KMS-11 (cell line): ENCODE measurements around the gene PLAAT3.

Experiments
- H2AFZ ChIP-seq: fragments of 200-600 bp; sonication (generic); 2 replicates; pipeline ENCODE4 v1.6.1; 2016; ENCODE audit warnings: antibody characterized with exemption, mixed run types, low read depth
- H3K27ac ChIP-seq: fragments of 200-600 bp; sonication (generic); 2 replicates; pipeline ENCODE4 v1.6.1; 2016; ENCODE audit warnings: mild to moderate bottlenecking, mixed run types
- H3K27me3 ChIP-seq: fragments of 200-600 bp; sonication (generic); 2 replicates; pipeline ENCODE4 v1.6.1; 2017; ENCODE audit warnings: mild to moderate bottlenecking, low read depth, mixed run types, moderate library complexity; ENCODE audit not compliant: insufficient read depth
- H3K36me3 ChIP-seq: fragments of 200-600 bp; sonication (generic); 2 replicates; pipeline ENCODE4 v1.6.1; 2017; ENCODE audit warnings: mild to moderate bottlenecking, mixed run types; ENCODE audit not compliant: insufficient read depth
- H3K4me1 ChIP-seq: fragments of 200-600 bp; sonication (generic); 2 replicates; pipeline ENCODE4 v1.6.1; 2016; ENCODE audit warnings: mild to moderate bottlenecking, low read depth, mixed run types; ENCODE audit not compliant: poor library complexity, severe bottlenecking
- H3K4me2 ChIP-seq: fragments of 200-600 bp; sonication (generic); 2 replicates; pipeline ENCODE4 v1.7.0; 2016; ENCODE audit warnings: mild to moderate bottlenecking, mixed run types
- H3K4me3 ChIP-seq: fragments of 200-600 bp; sonication (generic); IDR thresholded peaks from 2 replicates; pipeline ENCODE4 v1.6.1; 2017; ENCODE audit warnings: low read depth, low read length, mixed read lengths; ENCODE audit not compliant: insufficient read depth
- H3K79me2 ChIP-seq: fragments of 200-600 bp; sonication (generic); 2 replicates; pipeline ENCODE4 v1.6.1; 2016; ENCODE audit warnings: low read depth, mixed run types; ENCODE audit not compliant: insufficient read depth
- H3K9ac ChIP-seq: fragments of 200-600 bp; sonication (generic); 2 replicates; pipeline ENCODE4 v1.6.1; 2016; ENCODE audit warnings: mild to moderate bottlenecking, mixed run types
- H4K20me1 ChIP-seq: fragments of 200-600 bp; sonication (generic); 2 replicates; pipeline ENCODE4 v1.6.1; 2016; ENCODE audit warnings: mild to moderate bottlenecking, mixed run types; ENCODE audit not compliant: insufficient read depth
- CTCF ChIP-seq: fragments of 200-600 bp; sonication (generic); conservative IDR thresholded peaks from 2 replicates; pipeline ENCODE4 v1.6.1; 2017; ENCODE audit warnings: low read depth, mild to moderate bottlenecking, antibody characterized with exemption, low read length, moderate library complexity, mixed read lengths

Gene PLAAT3

GRCh38 chr11:63527667-63528066 is 86.6 kb downstream of the PLAAT3 start:
- no peak for TF ChIP-seq CTCF
- H3K4me3 ChIP-seq, result no peak overlapping the region
- no peaks in the 10 kb centered on the region for H3K36me3 ChIP-seq
- no peak overlapping the region for H3K4me2 ChIP-seq
- H3K27ac ChIP-seq, result no peak overlapping the region
- no peaks in the 10 kb centered on the region for H3K27me3 ChIP-seq
- H3K79me2 ChIP-seq, result no peaks in the 10 kb centered on the region
- H3K9ac ChIP-seq, result no peak overlapping the region
- H2AFZ ChIP-seq, result no peak overlapping the region
- H4K20me1 ChIP-seq, result no peaks in the 10 kb centered on the region
- H3K4me1 ChIP-seq, result peaks cover 29% of the 10 kb centered on the region
